ENCODE data around the gene BRIP1.
"Not testable (repeated sequence)": the region's sequence is repeated elsewhere in the genome, so short reads cannot be mapped to it uniquely, and the experiment has no call there.

DNA sequence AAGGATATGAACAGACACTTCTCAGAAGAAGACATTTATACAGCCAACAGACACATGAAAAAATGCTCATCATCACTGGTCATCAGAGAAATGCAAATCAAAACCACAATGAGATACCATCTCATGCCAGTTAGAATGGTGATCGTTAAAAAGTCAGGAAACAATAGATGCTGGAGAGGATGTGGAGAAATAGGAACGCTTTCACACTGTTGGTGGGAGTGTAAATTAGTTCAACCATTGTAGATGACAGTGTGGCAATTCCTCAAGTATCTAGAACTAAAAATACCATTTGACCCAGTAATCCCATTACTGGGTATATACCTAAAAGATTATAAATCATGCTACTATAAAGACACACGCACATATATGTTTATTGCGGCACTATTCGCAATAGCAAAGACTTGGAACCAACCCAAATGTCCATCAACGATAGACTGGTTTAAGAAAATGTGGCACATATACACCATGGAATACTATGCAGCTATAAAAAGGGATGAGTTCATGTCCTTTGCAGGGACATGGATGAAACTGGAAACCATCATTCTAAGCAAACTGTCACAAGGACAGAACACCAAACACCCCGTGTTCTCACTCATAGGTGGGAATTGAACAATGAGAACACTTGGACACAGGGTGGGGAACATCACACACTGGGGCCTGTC, 186.0 kb downstream of the BRIP1 start:
- not testable (repeated sequence) for TF ChIP-seq CTCF (IDR thresholded peaks at IDR 0.05; ENCODE audit: low read depth, low read length); POLR2A (IDR thresholded peaks at IDR 0.05; ENCODE audit: extremely low read depth, insufficient read length); MYC (IDR thresholded peaks at IDR 0.05; ENCODE audit: low read depth, low read length)

Measured in NB4 (cell line).